ENCODE results near the gene HAGH. TPM values are rescaled to one million over a fixed set of nuclear protein-coding genes. Genes with fewer than 3 reads are reported as not detected.

Gene HAGH
- total RNA-seq, 2 donors from 2014 or later: 45.7 to 46.5 TPM

- intact Hi-C loops (cut with DNase I): no loop called here
- peak overlapping the region in 2 of 4 donors; percentile 10 to 94 for H3K27ac ChIP-seq
- peak in 1 of 4 donors; percentile 14 for DNase-seq
Measured at GRCh38 chr16:1779741-1780676, 46.6 kb downstream of the HAGH start.

DNA sequence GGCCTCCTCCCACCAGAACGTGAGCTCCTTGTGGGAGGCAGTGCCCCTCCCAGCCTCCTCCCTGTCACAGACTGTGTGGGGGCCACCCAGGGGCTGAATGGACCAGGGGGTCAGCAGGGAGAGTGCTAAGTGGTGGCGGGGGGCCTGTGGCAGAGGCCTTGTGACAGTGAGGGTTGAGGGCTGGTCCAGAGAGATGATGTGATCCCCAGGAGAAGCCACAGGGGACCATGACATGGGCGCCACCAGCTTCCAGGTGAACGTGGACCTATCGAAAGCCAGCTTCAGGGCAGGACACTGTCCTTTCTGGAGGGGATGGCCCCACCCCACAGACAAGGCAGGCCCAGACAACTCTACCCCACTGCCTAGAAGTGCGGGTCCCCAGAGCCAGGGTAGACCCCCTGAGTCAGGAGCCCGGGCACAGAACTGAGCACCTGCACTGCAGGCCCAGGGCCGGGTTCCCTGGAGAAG, 47.4 kb downstream of the HAGH start:
- H3K4me3 ChIP-seq: no peak overlapping the region
- peaks cover 8 to 9% of the 10 kb centered on the region in 2 donors for H3K36me3 ChIP-seq (replicated peaks in 1 of 2; ENCODE audit: insufficient read depth in 1 of 2, low read depth in 2 of 2)
- no peaks in the 10 kb centered on the region for H3K9me3 ChIP-seq
- intact Hi-C loops (cut with DNase I): no loop called here
- DNase-seq (peak in 1 of 4 donors; percentile 7), ATAC-seq (no peak)
- H3K27ac ChIP-seq: peak overlapping the region in 1 of 4 donors; percentile 3
- no peaks in the 10 kb centered on the region for H3K27me3 ChIP-seq
- peaks cover 49% of the 10 kb centered on the region for H3K4me1 ChIP-seq
- TF ChIP-seq CTCF (IDR thresholded peaks at IDR 0.05): no peak
- TF ChIP-seq POLR2A (IDR thresholded peaks at IDR 0.05): no peak
- WGBS, 2 donors: 80% methylated on average over 6 to 8 of the region's 8 CpGs

More at GRCh38 chr16:1779741-1780676, 46.6 kb downstream of the HAGH start:
- Histone ChIP-seq H3K4me1 (peaks cover 49% of the 10 kb centered on the region), H3K9me3 (no peaks in the 10 kb centered on the region), H3K36me3 (replicated peaks in 1 of 2; ENCODE audit: insufficient read depth in 1 of 2, low read depth in 2 of 2) (peaks cover 8 to 9% of the 10 kb centered on the region in 2 donors), H3K4me3 (no peak overlapping the region), H3K27me3 (no peaks in the 10 kb centered on the region)
- no peak for ATAC-seq
- TF ChIP-seq CTCF (IDR thresholded peaks at IDR 0.05) (no peak), POLR2A (IDR thresholded peaks at IDR 0.05) (peak in 2 of 3 donors; percentile 13 to 14)
- 75 to 77% methylated on average over 3 to 27 of the region's 27 CpGs for WGBS, 2 donors

DNA sequence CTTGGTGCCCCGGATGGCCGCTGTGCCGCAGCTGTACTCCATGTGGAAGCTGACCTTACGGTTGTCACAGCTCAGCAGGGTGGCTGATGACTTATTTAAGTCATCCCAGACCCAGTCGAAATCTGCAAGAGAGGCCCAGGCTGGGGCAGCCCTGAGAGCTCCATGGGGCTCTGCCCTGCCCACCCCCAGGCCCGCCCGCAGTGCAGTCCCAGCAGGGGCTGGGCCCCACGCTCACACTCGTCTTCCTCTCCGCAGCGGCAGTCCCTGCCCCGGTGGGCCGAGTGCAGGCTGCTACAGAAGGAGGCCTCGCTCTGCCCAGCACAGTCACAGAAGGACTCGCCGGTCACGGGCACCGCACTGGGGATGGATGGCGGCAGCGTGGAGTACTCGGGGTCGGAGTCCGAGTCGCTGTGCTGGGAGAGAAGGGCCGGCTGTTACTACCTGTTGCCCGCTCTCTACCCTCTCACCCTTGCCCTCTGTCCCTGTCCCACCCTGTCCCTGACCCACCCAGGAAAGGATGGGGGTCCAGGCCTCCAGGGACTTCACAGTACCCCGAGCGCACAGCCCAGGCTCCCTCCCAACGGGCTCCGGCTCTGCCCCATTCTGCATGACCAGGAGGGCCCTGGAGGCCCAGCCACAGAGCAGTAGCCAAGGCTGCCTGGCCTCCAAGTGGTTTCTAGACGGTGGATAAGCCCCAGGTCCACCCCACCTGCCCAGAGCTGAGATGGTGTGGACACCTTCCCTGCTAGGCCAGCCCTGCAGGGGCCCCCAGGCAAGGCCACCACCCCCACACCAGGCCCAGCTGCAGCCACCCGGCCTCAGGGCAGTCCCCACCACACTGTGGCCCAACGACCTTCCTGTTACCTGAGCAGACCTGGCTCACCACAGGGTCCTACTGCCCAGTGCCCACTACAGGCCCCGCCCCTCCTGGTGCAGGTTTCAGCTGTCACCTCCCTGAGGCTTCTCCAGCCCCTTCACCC, 48.1 kb downstream of the HAGH start:
- intact Hi-C loops (cut with DNase I): no loop called here
- Histone ChIP-seq H3K27ac (peak overlapping the region in 1 of 4 donors; percentile 3), H3K36me3 (replicated peaks in 1 of 2; ENCODE audit: insufficient read depth in 1 of 2, low read depth in 2 of 2) (peaks cover 8 to 9% of the 10 kb centered on the region in 2 donors), H3K4me1 (peaks cover 49% of the 10 kb centered on the region), H3K9me3 (no peaks in the 10 kb centered on the region), H3K4me3 (no peak overlapping the region), H3K27me3 (no peaks in the 10 kb centered on the region)
- ATAC-seq (no peak), DNase-seq (no peak)
- 80 to 86% methylated on average over 16 to 30 of the region's 34 CpGs for WGBS, 2 donors
- no peak for TF ChIP-seq POLR2A (IDR thresholded peaks at IDR 0.05)
- no peak for TF ChIP-seq CTCF (IDR thresholded peaks at IDR 0.05)

DNA sequence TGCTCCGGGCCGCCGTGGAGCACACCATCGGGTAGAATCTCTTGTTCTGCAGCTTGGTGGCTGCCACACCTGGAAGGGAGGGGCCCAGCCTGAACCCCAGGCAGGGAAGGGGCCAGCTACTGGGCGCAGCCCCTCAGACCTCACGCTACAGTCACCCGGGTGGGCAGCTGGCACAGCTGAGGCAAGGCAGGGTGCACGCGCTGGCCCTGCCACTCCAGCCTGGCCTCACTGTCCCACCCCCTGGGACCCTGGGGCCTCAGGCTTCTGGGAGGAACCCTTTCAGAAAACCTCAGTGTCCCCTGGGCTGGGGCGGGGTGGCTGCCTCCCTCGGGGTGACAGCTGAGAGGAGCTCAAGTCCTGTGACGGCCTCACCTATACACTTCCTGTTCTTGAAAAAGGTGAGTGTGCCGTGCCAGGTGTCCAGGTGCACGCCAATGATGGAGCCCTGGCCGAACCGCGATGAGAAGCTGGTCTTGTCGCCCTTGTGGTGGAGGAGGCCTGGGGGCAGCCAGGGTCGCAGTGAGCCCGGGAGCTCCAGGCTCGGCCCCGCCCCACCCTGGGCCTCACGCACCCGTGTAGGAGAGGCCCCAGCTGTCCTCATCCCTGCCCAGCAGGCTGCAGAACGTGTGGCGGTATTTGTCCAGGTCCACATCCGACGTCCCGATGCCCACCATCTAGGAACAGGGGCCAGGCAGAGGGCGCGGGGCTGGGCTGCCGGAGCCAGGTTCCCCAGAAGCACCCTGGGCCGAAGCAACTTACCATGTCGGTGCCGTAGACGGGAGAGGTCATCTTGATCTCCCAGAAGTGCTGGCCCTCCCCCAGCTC, 49.0 kb downstream of the HAGH start:
- ATAC-seq (no peak), DNase-seq (no peak)
- TF ChIP-seq POLR2A (IDR thresholded peaks at IDR 0.05) (no peak), CTCF (IDR thresholded peaks at IDR 0.05) (no peak)
- Histone ChIP-seq H3K27me3 (no peaks in the 10 kb centered on the region), H3K36me3 (replicated peaks in 1 of 2; ENCODE audit: insufficient read depth in 1 of 2, low read depth in 2 of 2) (peaks cover 8 to 9% of the 10 kb centered on the region in 2 donors), H3K27ac (no peak overlapping the region), H3K4me3 (no peak overlapping the region), H3K4me1 (peaks cover 47% of the 10 kb centered on the region), H3K9me3 (no peaks in the 10 kb centered on the region)
- 78 to 82% methylated on average over 9 to 31 of the region's 36 CpGs for WGBS, 2 donors
- intact Hi-C loops (cut with DNase I): no loop called here
